Colonic mucosa (tissue), 4 donors: ENCODE measurements around the gene SMIM5. TPM values are rescaled to one million over a fixed set of nuclear protein-coding genes. Genes with fewer than 3 reads are reported as not detected.

Experiments
- DNase-seq: peaks from one replicate; pipeline ENCODE4 v3.0.0-alpha.2; 2020
- H3K27ac ChIP-seq: fragments of 200-600 bp; one replicate; pipeline ENCODE4 v1.8.0; 2021
- H3K27me3 ChIP-seq: fragments of 200-600 bp; one replicate; pipeline ENCODE4 v1.8.0; 2021
- H3K36me3 ChIP-seq: fragments of 200-600 bp; one replicate; pipeline ENCODE4 v1.8.0; 2021
- H3K4me1 ChIP-seq: fragments of 200-600 bp; one replicate; pipeline ENCODE4 v1.8.0; 2021; ENCODE audit warnings: mild to moderate bottlenecking
- H3K4me3 ChIP-seq: fragments of 200-600 bp; one replicate; pipeline ENCODE4 v1.8.0; 2021
- H3K9ac ChIP-seq, 2 donors: one replicate each; pipeline ENCODE4 v1.7.0; 2013; ENCODE audit warnings: control low read depth in 2 of 2, low read depth in 2 of 2, low read length in 2 of 2
- H3K9me3 ChIP-seq: fragments of 200-600 bp; one replicate; pipeline ENCODE4 v1.8.0; 2021
- CTCF ChIP-seq: fragments of 200-600 bp; IDR thresholded peaks from one replicate; pipeline ENCODE4 v1.8.0; 2022; ENCODE audit warnings: antibody characterized with exemption, mild to moderate bottlenecking
- intact Hi-C: fragments of 100-400 bp; cut with DNase I; formaldehyde crosslinking; loops from one replicate; pipeline ENCODE4 v1.14.1; 2022
- total RNA-seq, 2 donors: library from RNA; stranded (reverse); fragmentation: NEBNext Ultra II Directional in 1 of 2; extraction: Animal tissue kit (Norgen Biotek cat#: 25700) in 1 of 2; gene quantifications; one replicate each; pipeline ENCODE4 v1.2.1, GENCODE V29; 2021
- donor health status: healthy.
- donor health status: DM: no; HTN: no; CAD: no.
- donor health status: DM: no; HTN: no; CAD: no.

SMIM5 gene
- total RNA-seq, 2 donors from 2014 or later: 5.1 to 39.9 TPM

DNA sequence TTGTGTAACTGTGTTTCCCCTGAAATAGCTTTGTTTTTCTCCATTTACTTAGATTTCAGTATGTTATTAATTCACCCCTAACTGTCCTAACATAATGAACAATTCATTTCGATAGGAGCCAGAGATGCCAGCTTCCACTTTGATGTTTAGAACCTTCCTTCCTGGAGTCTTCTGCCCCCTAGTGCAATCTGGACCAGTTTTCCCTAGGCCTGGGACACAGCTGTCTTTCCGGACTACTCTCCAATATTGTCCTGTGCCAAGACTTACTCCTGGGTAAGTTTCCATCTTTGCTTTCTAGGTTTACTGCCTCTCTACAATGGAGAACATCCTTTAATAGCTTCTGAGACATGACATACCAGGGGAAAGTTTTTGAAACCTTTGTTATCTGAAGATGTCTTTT, 20.9 kb downstream of the SMIM5 start:
- Histone ChIP-seq H3K36me3 (no peaks in the 10 kb centered on the region), H3K27me3 (no peaks in the 10 kb centered on the region), H3K27ac (no peak overlapping the region), H3K9me3 (no peaks in the 10 kb centered on the region), H3K4me1 (no peaks in the 10 kb centered on the region), H3K4me3 (no peak overlapping the region), H3K9ac (no peak overlapping the region)
- intact Hi-C loops: no loop called here
- no peak for TF ChIP-seq CTCF
- no peak for DNase-seq

- H3K36me3 ChIP-seq: peaks cover 9% of the 10 kb centered on the region
- no peak overlapping the region for H3K9ac ChIP-seq
- TF ChIP-seq CTCF: no peak
- H3K4me3 ChIP-seq: no peak overlapping the region
- H3K27ac ChIP-seq: no peak overlapping the region
- no peaks in the 10 kb centered on the region for H3K27me3 ChIP-seq
- intact Hi-C loops: no loop called here
- no peak for DNase-seq
- no peaks in the 10 kb centered on the region for H3K9me3 ChIP-seq
- no peaks in the 10 kb centered on the region for H3K4me1 ChIP-seq
Measured at GRCh38 chr17:75658237-75658636, 25.0 kb downstream of the SMIM5 start.

DNA sequence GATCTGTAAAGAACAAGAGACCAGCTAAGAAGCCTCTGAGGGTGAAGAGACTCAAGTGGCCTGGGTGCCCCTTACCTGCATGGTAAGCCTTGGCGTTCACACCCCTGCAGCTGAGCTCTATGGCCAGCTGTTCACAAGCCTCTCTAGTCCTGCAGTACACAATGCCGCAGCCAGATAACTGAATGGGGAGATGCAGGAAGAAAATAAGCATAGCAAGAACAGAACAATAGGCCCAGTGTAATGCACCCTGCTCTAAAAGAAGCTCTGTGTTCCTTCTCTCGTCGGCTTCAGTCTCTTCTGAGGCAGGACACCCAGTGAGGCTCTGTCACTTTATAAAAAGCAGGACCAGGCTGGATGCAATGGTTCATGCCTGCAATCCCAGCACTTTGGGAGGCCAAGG, 28.3 kb downstream of the SMIM5 start:
- no peaks in the 10 kb centered on the region for H3K9me3 ChIP-seq
- no peaks in the 10 kb centered on the region for H3K4me1 ChIP-seq
- H3K4me3 ChIP-seq: no peak overlapping the region
- H3K27me3 ChIP-seq: no peaks in the 10 kb centered on the region
- no peak for DNase-seq
- peaks cover 9% of the 10 kb centered on the region for H3K36me3 ChIP-seq
- intact Hi-C loops: no loop called here
- no peak overlapping the region for H3K9ac ChIP-seq
- TF ChIP-seq CTCF: no peak
- H3K27ac ChIP-seq: no peak overlapping the region

DNA sequence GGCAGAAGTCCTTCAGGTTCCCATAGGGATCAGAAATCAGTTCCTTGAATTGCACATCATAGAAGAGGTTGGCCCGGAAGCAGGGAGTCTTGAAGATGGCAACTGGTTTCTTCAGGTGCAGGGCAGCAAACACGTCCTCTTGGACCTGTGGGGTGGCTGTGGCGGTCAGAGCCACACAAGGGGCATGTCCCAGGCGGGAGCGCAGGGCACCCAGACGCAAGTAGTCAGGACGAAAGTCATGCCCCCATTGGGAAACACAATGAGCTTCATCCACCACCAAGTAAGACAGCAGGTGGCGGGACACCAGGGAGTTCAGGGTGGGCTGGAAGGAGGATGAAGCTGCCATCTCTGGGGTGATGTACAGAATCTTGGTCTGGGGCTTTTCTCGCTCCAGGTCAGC, 29.3 kb downstream of the SMIM5 start:
- no peak overlapping the region for H3K4me3 ChIP-seq
- peaks cover 9% of the 10 kb centered on the region for H3K36me3 ChIP-seq
- no peak overlapping the region for H3K27ac ChIP-seq
- DNase-seq: no peak
- H3K4me1 ChIP-seq: no peaks in the 10 kb centered on the region
- no peaks in the 10 kb centered on the region for H3K9me3 ChIP-seq
- no peaks in the 10 kb centered on the region for H3K27me3 ChIP-seq
- TF ChIP-seq CTCF: no peak
- H3K9ac ChIP-seq: no peak overlapping the region
- intact Hi-C loops: no loop called here

GRCh38 chr17:75664099-75664549, 30.9 kb downstream of the SMIM5 start:
- no peak for DNase-seq
- Histone ChIP-seq H3K9me3 (no peaks in the 10 kb centered on the region), H3K36me3 (peaks cover 9% of the 10 kb centered on the region), H3K9ac (no peak overlapping the region), H3K27ac (no peak overlapping the region), H3K4me3 (no peak overlapping the region), H3K27me3 (no peaks in the 10 kb centered on the region), H3K4me1 (no peaks in the 10 kb centered on the region)
- intact Hi-C loops: no loop called here
- no peak for TF ChIP-seq CTCF

DNA sequence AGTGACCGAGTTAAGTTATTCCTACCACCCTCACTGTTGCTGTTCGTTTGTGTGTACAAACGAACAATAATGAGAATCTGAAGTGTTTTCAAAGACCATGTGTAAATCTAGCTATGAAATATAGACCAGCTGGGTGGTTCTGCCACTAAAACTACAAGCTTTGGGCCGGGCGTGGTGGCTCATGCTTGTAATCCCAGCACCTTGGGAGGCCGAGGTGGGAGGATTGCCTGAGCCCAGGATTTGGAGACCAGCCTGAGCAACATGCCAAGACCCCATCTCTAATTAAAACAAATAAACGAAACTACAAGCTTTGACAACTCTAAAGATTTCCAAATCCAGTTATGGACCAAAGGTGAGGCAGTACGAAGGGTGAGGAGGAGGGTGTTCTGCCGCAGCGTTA, 32.7 kb downstream of the SMIM5 start:
- Histone ChIP-seq H3K27ac (no peak overlapping the region), H3K4me1 (no peaks in the 10 kb centered on the region), H3K4me3 (peak overlapping the region; percentile 79), H3K27me3 (no peaks in the 10 kb centered on the region), H3K36me3 (peaks cover 11% of the 10 kb centered on the region), H3K9ac (no peak overlapping the region), H3K9me3 (no peaks in the 10 kb centered on the region)
- intact Hi-C loops: no loop called here
- no peak for DNase-seq
- TF ChIP-seq CTCF: no peak
